CD4-positive, alpha-beta T cell treated with Interleukin-21 for 1 hour (primary cell): ENCODE data around the gene AXDND1.
"Not testable (repeated sequence)": the region's sequence is repeated elsewhere in the genome, so short reads cannot be mapped to it uniquely, and the experiment has no call there.

Source experiments
- DNase-seq: peaks from one replicate; pipeline ENCODE4 v3.0.0-alpha.2; 2020

Gene AXDND1, protein sequence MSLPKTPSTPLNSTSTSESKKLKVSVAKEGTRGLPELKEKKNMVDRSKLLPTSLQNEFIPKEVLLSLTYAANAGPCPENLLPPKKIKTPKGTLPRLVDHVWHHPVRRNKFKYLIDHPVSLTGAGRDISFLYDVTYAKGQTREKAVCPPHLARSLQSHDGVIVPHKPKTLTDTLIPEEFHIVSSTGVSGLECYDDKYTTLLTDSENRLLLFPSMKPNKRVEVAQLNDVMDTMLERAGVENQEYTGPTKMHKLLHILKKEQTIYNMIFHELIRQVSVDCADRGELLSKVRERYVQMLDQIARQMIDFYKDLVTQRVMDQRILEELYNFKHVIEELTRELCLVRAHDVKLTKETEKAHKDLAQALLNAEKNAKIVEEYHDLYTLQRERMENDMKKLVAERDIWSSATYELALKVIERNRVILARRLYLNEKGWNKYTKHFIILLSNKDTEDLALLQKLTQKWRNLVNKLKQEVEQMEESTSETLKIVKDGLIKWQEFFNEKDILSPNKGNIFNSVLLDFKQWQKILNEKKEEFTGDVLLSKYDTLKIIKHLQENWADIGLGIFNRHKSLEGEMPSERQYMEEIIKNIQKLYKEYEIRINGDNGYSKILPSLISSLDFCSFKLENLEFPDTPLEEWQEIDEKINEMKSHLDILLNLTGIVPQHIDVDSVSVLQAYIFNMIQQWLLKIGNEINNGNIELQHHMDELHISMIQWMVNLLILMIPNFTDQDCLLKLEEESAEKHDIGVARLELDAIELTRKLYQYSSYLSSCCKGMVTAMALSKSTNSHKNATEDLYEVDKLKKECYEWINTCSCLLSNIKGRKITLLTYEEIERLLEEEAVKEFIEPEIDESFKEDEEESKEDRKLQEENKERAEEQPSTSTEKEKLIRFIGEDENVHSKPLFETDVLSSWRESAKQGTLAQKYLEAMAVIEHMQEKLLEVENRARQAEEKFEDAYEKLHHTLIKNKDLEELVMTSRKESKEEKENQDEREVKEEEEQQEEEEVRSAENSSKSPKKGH

DNA sequence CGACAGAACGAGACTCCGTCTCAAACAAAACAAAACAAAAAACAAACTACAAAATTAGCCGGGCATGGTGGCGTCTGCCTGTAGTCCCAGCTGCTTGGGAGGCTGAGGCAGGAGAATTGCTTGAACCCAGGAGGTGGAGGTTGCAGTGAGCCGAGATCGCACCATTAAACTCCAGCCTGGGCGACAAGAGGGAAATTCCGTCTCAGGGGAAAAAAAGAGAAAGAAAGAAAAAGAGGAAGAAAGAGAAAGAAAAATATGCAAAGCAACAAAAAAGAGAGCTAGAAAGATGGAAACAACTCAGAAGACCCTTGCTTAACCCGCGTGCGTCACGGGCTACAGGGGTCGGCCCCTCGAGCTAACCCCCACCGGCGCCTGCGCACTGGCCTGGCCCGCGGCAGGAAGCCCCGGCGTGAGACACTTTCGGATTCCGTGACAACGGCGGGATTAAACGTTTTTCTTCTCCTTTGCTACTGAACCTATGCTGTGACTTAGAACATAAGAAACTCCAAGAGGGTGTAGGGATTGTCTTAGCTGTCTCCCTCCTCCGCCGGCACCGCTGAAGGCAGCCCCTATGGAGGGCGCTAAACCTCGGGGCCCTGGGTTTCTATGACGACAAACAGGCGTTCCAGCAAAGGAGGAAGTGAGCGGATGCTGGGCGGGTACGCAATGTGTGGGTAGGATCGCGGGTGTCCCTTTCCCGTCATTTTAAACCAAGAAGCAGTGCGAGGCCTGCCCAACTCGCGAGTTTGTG, at the start of gene AXDND1:
TSS of gene AXDND1 (plus strand) at position 630 of the 751 bp plus-strand sequence. CDS start 539 bp downstream, outside the sequence.
- DNase-seq, result peak; percentile 94

DNA sequence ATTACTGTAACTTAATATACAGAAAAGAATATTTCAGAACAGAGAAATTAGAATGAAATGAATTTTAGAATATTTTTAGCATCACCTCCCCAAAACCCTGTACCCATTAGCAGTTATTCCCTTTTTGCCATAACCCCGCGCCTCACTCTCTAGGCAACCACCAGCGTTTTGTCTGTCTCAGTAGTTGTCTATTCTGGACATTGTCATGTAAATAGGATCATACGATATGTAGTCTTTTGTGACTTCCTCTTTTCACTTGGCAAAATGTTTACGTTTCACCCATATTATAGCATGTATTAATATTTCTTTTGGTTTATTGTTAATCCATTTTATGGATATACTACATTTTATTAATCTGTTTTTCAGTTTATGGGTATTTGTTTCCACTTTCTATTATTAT, 47.3 kb upstream of the AXDND1 start:
- DNase-seq, result no peak

DNA sequence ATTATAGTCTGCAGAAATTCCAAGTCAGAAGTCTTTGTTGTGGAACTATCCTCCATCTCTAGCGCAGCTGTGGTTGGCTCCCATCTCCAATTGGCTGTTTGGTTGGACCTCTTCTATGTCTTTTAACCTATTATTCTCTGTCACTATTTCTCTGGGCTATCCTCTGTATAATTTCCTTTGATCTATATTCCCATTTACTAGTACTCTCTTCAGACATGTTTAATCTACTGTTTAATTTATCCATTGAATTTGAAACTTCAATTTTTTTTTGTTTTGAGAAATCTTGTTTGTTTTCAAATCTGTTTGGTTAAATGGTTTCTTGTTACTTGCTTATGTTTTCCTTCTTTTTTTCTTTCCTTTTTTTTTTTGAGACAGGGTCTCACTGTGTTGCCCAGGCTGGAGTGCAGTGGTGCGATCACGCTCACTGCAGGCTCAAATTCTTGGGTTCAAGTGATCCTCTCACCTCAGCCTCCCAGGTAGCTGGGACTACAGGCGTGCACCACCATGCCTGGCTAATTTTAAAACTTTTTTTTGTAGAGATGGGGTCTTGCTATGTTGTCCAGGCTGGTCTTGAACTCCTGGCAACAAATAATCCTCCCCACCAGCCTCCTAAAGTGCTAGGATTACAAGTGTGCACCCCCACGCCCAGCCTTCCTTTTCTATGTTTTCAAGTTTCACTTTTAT, 44.1 kb upstream of the AXDND1 start:
- DNase-seq, result no peak

DNA sequence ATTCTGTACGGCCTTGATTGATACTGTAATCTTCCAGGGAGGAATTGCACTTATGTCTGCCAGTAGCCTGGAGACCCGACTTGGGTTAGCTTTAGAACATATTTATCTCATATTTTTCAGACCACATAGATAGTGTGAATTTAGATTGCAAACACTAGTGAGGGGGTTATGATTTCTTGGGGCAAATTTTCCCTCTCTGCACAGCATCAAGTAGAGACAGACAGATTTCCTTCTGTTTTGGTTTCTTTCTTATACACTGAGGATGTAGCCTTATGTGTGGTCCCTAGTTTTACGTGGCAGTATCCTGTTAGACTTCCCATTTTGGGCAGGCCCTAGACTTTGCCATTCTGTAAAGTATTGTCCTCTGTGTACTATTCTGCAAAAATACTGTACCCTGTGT, 43.2 kb upstream of the AXDND1 start:
- DNase-seq, result no peak

DNA sequence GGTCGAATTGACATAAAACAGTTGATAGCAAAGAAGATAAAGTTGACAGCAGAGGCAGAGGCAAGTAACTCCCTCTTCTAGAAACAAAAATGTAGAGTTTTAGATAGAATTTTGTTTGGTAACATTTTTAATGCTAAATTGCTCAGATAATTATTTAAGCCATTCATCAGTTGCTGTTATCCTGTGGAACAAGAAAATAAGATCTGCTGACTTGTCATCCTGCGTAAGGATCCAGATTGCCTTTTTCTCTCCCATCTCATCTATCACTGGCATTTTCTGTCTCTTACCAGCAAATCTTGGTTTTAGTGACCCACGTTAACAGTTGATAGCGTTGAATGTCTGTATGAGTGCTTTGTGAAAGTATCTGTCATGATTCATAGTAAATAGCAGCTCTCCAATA, 42.3 kb upstream of the AXDND1 start:
- DNase-seq, result no peak

DNA sequence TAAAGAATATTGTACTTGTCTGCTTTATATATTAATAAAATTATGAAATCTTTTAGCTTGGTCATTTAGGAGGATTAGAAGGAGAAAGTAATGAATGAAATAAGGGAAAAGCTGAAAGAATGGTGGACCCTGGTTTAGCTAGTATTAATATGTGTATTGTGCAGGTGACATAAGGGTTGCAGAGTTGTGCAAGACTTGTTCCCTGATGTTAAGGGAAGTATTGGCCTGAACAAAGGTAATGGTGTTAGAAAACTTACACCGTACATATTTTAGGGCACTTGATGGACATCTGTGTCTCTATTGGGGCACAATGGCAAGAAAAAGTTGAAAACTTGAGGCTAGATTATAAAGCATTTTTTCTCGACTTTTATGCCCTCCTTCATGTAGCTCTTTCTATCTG, 39.9 kb upstream of the AXDND1 start:
- no peak for DNase-seq

DNA sequence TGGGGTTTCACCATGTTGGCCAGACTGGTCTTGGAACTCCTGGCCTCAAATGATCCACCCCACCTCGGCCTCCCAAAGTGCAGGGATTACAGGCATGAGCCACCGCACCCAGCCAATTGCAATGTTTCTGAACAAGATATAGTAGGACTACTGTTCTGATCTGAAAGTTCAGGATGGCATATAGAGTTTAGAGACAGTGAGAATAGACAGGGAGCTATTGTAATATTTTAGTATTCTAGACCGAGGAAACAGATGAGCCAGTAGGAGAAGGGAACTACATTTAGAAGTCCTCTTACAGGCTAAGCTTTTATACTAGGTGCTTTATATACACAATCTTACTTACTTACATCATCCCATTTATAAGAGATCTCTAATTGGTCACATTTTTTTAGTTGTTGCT, 39.0 kb upstream of the AXDND1 start:
- no peak for DNase-seq

DNA sequence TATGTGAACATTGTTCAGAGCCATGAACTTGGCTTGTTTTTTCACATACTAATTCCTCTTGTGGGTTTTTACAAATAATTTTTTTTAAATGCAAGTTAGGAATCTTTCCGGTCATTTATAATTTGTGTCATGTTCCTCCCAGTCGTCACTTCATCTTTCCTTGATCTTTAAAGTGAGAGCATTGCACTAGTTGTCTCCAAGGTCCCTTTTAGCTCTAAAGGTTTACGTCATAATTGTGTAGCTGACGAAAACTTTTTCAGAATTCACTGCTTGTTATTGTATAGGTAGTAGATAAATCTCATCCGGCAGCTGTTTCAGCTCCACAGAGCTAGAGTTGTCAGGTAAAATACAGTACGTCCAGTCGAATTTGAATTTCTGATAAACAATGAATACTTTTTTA, 38.6 kb upstream of the AXDND1 start:
- DNase-seq, result no peak

DNA sequence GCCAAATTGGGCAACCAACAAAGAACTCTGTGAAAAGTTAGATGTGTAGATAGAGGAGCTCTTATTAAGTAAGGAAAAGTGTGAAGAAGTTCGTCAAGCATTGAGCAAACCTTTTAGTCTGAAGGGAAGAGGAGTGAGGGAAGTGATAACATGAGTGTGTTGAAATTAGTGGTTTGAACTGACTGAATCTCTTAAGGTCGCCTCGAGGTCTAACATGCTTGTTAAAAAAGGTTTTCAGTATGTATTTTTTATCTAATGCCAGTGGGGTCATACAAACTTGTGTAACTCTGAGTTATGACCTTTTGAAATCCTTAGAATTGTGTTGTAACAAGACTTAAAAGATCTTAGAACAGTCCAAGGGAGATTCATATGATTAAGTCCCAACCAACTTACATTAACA, 38.1 kb upstream of the AXDND1 start:
- no peak for DNase-seq

DNA sequence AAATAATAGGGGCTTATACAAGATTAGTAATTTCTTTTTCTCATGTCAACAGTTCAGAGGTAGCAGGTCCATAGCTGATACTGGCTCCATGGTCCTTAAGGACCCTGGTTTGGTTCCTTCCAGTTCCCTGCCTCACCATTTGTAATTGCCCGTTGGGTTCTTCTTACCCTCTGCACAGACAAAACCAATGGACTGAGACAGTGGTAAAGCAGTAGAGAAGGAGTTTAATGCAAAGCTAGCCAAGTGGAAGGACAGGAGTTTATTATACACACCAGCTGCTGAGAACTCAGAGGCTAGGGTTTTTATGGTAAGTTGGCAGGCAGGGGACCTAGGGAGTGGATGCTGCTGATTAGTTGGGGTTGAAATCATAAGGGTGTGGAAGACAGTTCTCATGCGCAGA, 35.9 kb upstream of the AXDND1 start:
- DNase-seq, result no peak

DNA sequence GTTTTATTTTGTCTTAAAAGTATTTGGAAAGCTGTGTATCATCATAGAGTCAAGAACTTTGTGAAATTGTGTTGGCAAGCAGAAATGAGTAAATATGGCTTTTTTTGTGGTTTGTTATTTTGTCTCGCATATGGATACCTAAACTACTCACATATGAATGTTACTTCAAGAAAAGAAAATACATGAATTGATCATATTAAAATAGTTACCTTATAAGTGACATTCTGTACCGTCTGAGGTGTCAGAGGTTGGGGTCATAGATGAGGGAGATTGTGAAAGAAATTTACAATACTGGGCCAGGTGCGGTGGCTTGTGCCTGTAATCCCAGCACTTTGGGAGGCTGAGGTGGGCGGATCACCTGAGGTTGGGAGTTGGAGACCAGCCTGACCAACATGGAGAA, 31.3 kb upstream of the AXDND1 start:
- DNase-seq, result no peak

DNA sequence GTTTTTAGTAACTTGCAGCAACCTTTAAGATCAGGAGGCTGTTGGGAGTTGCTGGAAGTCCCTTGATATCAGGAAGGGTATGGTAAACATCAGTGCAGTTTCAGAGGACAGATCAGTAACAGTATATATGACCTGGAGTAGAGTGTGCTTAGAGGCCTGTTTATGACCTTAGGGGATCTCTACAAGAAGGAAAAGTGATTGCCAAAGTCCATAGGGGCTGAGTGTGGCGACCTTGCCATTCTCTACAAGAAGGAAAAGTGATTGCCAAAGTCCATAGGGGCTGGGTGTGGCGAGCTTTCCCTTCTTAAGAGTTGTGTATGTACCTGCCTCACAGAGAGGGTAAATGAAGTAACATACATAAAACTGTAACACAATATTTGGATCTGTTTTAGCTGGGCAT, 28.5 kb upstream of the AXDND1 start:
- no peak for DNase-seq

DNA sequence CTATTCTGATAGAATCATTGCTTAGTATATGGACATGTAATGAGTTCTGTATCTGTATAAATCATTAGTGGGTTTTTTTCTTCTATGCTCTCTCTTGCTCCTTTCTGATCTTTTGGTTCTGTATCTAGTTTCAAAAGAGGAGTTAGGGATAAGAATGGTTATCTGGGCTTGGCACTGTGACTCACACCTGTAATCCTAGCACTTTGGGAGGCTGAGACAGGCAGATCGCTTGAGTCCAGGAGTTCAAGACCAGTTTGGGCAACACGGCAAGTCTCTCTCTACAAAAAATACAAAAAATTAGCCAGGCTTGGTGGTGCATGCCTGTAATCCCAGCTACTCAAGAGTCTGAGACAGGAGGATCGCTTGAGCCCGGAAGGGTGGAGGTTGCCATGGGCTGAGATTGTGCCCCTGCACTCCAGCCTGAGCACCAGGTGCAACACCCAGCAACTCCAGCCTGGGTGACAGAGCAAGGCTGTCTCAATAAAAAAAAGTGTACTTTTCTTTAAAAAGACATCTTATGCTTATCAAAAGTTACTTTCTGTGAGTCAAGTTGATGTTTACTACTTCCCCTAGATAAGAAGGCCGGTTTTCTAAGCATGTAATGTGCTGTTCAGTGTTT, 27.7 kb upstream of the AXDND1 start:
- no peak for DNase-seq

DNA sequence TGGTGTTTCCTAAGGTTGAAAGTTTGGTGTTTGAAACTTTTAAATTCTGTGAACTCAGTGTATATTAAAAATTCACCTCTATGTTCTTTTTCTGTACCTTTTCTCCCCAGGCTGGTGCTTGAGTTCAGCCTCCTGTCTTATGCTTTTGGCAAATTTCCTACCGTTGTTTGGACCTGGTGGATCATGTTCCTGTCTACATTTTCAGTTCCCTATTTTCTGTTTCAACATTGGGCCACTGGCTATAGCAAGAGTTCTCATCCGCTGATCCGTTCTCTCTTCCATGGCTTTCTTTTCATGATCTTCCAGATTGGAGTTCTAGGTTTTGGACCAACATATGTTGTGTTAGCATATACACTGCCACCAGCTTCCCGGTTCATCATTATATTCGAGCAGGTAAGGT, 24.9 kb upstream of the AXDND1 start:
- DNase-seq, result no peak

DNA sequence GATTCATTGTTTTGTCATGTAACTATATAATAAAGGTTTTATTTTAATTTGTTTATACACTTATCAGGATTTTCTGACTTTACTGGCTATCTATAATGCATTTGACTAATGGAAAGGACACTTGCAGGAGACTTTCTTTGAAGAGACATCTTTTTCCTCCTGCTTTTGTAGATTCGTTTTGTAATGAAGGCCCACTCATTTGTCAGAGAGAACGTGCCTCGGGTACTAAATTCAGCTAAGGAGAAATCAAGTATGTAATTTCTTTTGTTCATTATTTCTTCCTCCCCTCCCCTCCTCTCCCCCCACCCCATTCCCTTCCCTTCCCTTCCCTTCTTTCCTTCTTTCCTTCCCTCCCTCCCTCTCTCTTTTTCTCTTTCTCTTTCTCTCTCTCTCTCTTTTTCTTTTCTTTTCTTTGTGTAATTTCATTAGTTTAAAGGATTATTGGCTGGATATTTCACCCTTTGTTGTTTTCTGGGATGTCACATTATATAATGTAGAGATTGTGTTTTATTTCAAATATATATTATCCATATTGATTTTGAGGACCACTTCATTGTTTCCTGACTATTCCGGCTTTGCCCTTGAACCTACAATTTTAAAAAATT, 23.7 kb upstream of the AXDND1 start:
- no peak for DNase-seq

DNA sequence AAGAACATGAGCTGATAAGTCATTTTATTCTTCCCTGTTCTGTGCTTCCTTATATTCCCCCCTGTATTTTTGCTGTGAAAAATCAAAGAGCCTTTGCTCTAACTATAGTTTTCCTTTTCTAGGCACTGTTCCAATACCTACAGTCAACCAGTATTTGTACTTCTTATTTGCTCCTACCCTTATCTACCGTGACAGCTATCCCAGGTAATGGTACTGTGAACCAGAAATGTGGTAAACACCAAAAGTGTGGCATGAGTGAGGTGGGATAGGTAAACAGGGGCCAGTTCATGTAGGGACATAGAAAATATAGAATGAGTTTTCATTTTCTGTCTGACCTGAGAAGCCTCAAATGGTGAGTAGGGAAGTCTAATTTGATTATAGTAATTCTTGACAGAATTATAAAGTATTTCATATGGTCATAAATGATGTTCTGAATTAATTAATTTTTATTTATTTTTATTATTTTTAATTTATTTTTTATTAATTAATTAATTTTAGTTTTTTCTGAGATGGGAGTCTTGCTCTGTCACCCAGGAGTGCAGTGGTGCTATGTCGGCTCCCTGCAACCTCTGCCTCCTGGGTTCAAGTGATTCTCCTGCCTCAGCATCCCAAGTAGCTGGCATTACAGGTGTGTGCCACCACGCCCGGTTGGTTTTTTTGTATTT, 22.9 kb upstream of the AXDND1 start:
- no peak for DNase-seq

DNA sequence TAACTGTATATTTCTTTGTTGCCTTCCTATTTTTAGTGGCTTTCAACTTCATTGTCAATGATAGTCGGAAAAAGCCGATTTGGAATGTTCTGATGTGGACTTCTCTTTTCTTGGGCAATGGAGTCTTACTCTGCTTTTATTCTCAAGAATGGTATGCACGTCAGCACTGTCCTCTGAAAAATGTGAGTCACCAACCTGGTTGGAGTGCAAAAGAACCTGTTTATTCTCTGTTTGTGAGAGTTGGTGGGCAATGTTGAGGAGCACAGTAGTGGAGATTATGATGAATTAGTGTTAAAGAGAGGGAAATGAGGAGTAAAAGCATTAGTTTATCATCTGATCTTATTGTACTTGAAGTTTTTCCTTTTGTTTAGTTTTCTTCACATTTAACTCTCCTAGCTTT, 14.5 kb upstream of the AXDND1 start:
- no peak for DNase-seq

DNA sequence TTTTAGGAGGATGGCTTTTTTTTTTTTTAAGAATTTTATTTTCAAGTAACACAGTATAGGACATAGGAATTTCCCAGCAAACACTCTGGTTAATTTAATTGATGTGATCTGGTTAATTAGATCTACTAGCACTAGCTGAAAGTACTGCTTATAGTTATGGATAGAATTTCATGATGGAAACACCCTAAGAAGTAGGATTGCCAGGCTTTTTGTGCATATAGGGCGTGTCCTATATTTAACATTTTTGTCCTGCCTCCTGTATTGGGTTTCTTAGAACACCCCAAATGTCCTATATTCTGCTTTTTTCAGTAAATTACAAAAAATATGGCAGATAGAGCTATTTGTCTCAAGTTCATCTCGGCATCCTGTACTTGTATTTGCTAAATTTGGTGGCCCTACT, 13.5 kb upstream of the AXDND1 start:
- DNase-seq, result no peak

DNA sequence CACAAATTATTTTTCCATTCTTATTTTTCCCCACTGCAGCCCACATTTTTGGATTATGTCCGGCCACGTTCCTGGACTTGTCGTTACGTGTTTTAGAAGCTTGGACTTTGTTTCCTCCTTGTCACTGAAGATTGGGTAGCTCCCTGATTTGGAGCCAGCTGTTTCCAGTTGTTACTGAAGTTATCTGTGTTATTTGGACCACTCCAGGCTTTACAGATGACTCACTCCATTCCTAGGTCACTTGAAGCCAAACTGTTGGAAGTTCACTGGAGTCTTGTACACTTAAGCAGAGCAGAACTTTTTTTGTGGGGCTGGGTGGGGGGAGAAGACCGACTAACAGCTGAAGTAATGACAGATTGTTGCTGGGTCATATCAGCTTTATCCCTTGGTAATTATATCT, 12.2 kb upstream of the AXDND1 start:
- no peak for DNase-seq

DNA sequence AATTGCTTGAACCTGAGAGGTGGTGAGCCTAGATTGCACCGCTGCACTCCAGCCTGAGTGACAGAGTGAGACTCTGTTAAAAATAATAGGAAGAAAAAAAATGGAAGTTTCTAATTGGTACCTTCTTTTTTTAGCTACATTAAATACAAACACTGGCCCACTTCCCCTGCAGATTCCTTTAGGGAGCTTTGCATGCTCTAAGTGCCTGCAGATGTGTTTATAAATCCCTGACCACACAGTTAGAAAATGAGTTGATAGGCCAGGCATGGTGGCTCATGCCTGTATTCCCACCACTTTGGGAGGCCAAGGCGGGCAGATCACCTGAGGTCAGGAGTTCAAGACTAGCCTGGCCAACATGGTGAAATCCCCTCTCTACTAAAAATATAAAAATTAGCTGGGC, 4.1 kb upstream of the AXDND1 start:
- DNase-seq, result not testable (repeated sequence)
